Gastroesophageal sphincter (tissue), 4 donors: Measurements from ENCODE around the gene SLC39A5. TPM values are rescaled to one million over a fixed set of nuclear protein-coding genes. Genes with fewer than 3 reads are reported as not detected.
"Not testable (repeated sequence)": the region's sequence is repeated elsewhere in the genome, so short reads cannot be mapped to it uniquely, and the experiment has no call there.

Source experiments
- ATAC-seq: fragments of 150-250 bp; one replicate; pipeline ENCODE4 v1.9.1; 2016; ENCODE audit warnings: mild to moderate bottlenecking, moderate library complexity
- H3K27ac ChIP-seq, 4 donors: fragments of 200-600 bp; sonication (generic) in 3 of 4; 1 replicate in 3 of 4; 2 replicates in 1 of 4; pipeline ENCODE4 v1.5.1; 2016 to 2019
- H3K27me3 ChIP-seq: fragments of 200-600 bp; sonication (generic); one replicate; pipeline ENCODE4 v1.5.1; 2019
- H3K36me3 ChIP-seq, 2 donors: fragments of 200-600 bp; sonication (generic); one replicate each; pipeline ENCODE4 v1.5.1; 2019; ENCODE audit warnings: control low read depth in 1 of 2
- H3K4me1 ChIP-seq, 3 donors: fragments of 200-600 bp; sonication (generic); 1 replicate in 2 of 3; 2 replicates in 1 of 3; pipeline ENCODE4 v1.5.1; 2016 to 2019; ENCODE audit warnings: control low read depth in 2 of 3
- H3K4me3 ChIP-seq, 2 donors: fragments of 200-600 bp; sonication (generic); one replicate each; pipeline ENCODE4 v1.5.1; 2019; ENCODE audit warnings: mild to moderate bottlenecking in 1 of 2, moderate library complexity in 1 of 2
- H3K9me3 ChIP-seq, 3 donors: fragments of 200-600 bp; sonication (generic); one replicate each; pipeline ENCODE4 v1.5.1; 2017 to 2019; ENCODE audit warnings: control low read depth in 2 of 3
- EP300 ChIP-seq: sonication (generic); formaldehyde crosslinking; IDR thresholded peaks from one replicate; pipeline ENCODE4 v1.6.1; 2017; ENCODE audit warnings: antibody characterized with exemption, mild to moderate bottlenecking
- POLR2A ChIP-seq, 2 donors: fragments of 450-650 bp; IDR thresholded peaks; one replicate each; pipeline ENCODE4 v1.6.1; 2017; ENCODE audit warnings: antibody characterized with exemption in 2 of 2, mild to moderate bottlenecking in 2 of 2, moderate library complexity in 1 of 2
- POLR2AphosphoS5 ChIP-seq: sonication (generic); formaldehyde crosslinking; IDR thresholded peaks from one replicate; pipeline ENCODE4 v1.6.1; 2017; ENCODE audit warnings: antibody characterized with exemption
- WGBS, 2 donors: methylation state at CpG; one replicate each; pipeline ENCODE4 v1.1.5; 2018; ENCODE audit warnings: low coverage in 1 of 2; 5-methylcytosine and 5-hydroxymethylcytosine counted together
- total RNA-seq, 4 donors: library from RNA; depleted of rRNA; stranded (reverse); fragments of >200 nt; gene quantifications; one replicate each; pipeline ENCODE4 v1.1.0, GENCODE V29; 2016
- TF ChIP-seq, protein P1 (sequence below), 4 experiments: fragments of 200-600 bp in 2 of 4; fragments of 450-650 bp in 2 of 4; sonication (generic) in 1 of 4; IDR thresholded peaks; one replicate each; pipeline ENCODE4 v1.5.1; 2017 to 2019; ENCODE audit warnings: antibody characterized with exemption in 4 of 4, mild to moderate bottlenecking in 2 of 4, moderate library complexity in 2 of 4

The SLC39A5 gene
- total RNA-seq, 4 donors from 2014 or later, result 1.7 TPM; not detected in 3

DNA sequence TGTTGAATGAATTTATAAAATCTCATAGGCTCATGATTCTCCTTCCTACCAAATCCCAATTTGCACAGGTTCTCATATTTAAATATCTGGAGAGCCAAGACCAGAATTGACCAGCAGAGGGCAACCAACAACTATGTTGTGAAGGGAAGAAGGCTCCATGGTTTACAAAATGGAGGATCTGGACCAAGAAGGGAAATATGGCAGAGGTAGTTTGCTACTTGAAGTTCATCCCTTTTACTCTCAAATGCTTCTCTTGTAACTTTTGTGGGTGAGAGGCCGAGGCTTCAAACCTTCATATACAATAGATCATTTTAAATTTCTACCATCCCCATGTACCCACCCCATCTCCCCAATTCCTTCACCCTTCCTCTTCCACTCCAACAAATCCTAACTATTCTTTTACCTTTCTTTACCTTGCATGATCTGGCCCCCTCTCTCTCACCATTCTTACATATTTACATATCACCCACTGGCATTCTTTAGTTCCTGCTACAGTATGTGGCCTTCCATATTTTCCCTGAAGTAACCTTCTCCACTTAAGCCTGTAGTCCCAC is 36.7 kb upstream of the SLC39A5 start:
- Histone ChIP-seq H3K27ac (no peak overlapping the region), H3K4me3 (no peak overlapping the region), H3K9me3 (no peaks in the 10 kb centered on the region), H3K4me1 (peaks cover 0 to 16% (median 9%) of the 10 kb centered on the region in 3 donors), H3K27me3 (no peaks in the 10 kb centered on the region), H3K36me3 (no peaks in the 10 kb centered on the region)
- no peak for ATAC-seq
- no peak for TF ChIP-seq POLR2A (IDR thresholded peaks at IDR 0.05)
- TF ChIP-seq, protein P1, sequence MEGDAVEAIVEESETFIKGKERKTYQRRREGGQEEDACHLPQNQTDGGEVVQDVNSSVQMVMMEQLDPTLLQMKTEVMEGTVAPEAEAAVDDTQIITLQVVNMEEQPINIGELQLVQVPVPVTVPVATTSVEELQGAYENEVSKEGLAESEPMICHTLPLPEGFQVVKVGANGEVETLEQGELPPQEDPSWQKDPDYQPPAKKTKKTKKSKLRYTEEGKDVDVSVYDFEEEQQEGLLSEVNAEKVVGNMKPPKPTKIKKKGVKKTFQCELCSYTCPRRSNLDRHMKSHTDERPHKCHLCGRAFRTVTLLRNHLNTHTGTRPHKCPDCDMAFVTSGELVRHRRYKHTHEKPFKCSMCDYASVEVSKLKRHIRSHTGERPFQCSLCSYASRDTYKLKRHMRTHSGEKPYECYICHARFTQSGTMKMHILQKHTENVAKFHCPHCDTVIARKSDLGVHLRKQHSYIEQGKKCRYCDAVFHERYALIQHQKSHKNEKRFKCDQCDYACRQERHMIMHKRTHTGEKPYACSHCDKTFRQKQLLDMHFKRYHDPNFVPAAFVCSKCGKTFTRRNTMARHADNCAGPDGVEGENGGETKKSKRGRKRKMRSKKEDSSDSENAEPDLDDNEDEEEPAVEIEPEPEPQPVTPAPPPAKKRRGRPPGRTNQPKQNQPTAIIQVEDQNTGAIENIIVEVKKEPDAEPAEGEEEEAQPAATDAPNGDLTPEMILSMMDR (IDR thresholded peaks at IDR 0.05), result peak; percentile 80 to 93 (median 86)
- no peak for TF ChIP-seq EP300
- 15% methylated on average over 1 of the region's 1 CpG; no CpG with 5 or more reads in 1 of the 2 donors for WGBS, 2 donors

- 61 to 70% methylated on average over 5 to 9 of the region's 11 CpGs for WGBS, 2 donors
- not testable (repeated sequence) for H3K27me3 ChIP-seq, H3K27ac ChIP-seq, H3K4me3 ChIP-seq, H3K4me1 ChIP-seq, H3K9me3 ChIP-seq, H3K36me3 ChIP-seq
- ATAC-seq, result peak; percentile 46
Measured at GRCh38 chr12:56196818-56197550, 32.9 kb upstream of the SLC39A5 start.

- Histone ChIP-seq H3K36me3 (no peaks in the 10 kb centered on the region), H3K27ac (no peak overlapping the region), H3K27me3 (no peaks in the 10 kb centered on the region), H3K4me3 (no peak overlapping the region), H3K4me1 (peaks cover 0 to 6% (median 0%) of the 10 kb centered on the region in 3 donors), H3K9me3 (no peaks in the 10 kb centered on the region)
- no peak for ATAC-seq
- 82 to 87% methylated on average over 6 of the region's 9 CpGs for WGBS, 2 donors
- TF ChIP-seq EP300 (no peak), POLR2AphosphoS5 (no peak), POLR2A (IDR thresholded peaks at IDR 0.05) (no peak)
- TF ChIP-seq, protein P1 (IDR thresholded peaks at IDR 0.05), result no peak
Measured at GRCh38 chr12:56197921-56198635, 31.8 kb upstream of the SLC39A5 start.

GRCh38 chr12:56198836-56199235 is 31.0 kb upstream of the SLC39A5 start:
- ATAC-seq, result no peak
- Histone ChIP-seq H3K9me3 (no peaks in the 10 kb centered on the region), H3K4me3 (no peak overlapping the region), H3K4me1 (peaks cover 0 to 6% (median 0%) of the 10 kb centered on the region in 3 donors), H3K27me3 (no peaks in the 10 kb centered on the region), H3K27ac (no peak overlapping the region), H3K36me3 (no peaks in the 10 kb centered on the region)
- 32 to 57% methylated on average over 1 of the region's 1 CpG for WGBS, 2 donors
- no peak for TF ChIP-seq EP300
- TF ChIP-seq, protein P1 (IDR thresholded peaks at IDR 0.05), result no peak

DNA sequence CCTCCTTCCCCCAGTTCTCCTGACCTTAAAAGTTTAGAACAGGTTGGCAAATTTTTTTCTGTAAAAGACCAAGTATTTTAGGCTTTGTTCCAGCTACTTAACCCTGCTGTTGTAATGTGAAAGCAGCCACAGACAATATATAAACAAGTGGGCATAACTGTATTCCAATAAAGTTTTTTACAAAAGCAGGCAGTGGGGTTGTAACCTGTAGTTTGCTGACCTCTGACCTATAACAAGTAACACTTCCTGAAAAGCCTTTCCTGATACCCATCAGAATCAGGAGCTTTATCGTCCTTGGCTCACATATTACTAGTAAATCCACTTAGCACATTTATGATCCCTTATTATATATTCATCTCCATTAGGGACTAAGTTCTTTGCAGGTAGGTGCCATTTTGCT is 27.5 kb upstream of the SLC39A5 start:
- H3K27ac ChIP-seq, result peak overlapping the region in 2 of 4 donors; percentile 24 to 41
- TF ChIP-seq POLR2A (IDR thresholded peaks at IDR 0.05), result no peak
- TF ChIP-seq POLR2AphosphoS5, result no peak
- TF ChIP-seq, protein P1 (IDR thresholded peaks at IDR 0.05), result no peak
- no peak for TF ChIP-seq EP300

More for the DNA sequence above, 27.5 kb upstream of the SLC39A5 start:
- ATAC-seq, result no peak
- Histone ChIP-seq H3K9me3 (no peaks in the 10 kb centered on the region), H3K4me1 (peaks cover 0 to 17% (median 0%) of the 10 kb centered on the region in 3 donors), H3K36me3 (peaks cover 0 to 35% of the 10 kb centered on the region in 2 donors), H3K27me3 (no peaks in the 10 kb centered on the region), H3K4me3 (no peak overlapping the region)
- WGBS, 2 donors, result 40 to 80% methylated on average over 1 of the region's 1 CpG
